Vagina (tissue), 2 donors: ENCODE results near the gene NAV2.

Source experiments
- POLR2A ChIP-seq, 2 donors: fragments of 450-650 bp; IDR thresholded peaks; one replicate each; pipeline ENCODE4 v1.6.1; 2017; ENCODE audit warnings: antibody characterized with exemption in 2 of 2, mild to moderate bottlenecking in 2 of 2, moderate library complexity in 2 of 2
- POLR2AphosphoS5 ChIP-seq, 2 donors: sonication (generic); formaldehyde crosslinking; IDR thresholded peaks; one replicate each; pipeline ENCODE4 v1.9.0; 2017; ENCODE audit warnings: antibody characterized with exemption in 2 of 2, mild to moderate bottlenecking in 2 of 2, low read depth in 1 of 2; ENCODE audit not compliant: insufficient read depth in 1 of 2
- TF ChIP-seq, protein P1 (sequence below), 3 experiments: fragments of 450-650 bp in 2 of 3; fragments of 200-600 bp in 1 of 3; sonication (generic) in 1 of 3; IDR thresholded peaks; one replicate each; pipeline ENCODE4 v1.5.1; 2017 to 2019; ENCODE audit warnings: antibody characterized with exemption in 3 of 3, mild to moderate bottlenecking in 2 of 3, moderate library complexity in 2 of 3

DNA sequence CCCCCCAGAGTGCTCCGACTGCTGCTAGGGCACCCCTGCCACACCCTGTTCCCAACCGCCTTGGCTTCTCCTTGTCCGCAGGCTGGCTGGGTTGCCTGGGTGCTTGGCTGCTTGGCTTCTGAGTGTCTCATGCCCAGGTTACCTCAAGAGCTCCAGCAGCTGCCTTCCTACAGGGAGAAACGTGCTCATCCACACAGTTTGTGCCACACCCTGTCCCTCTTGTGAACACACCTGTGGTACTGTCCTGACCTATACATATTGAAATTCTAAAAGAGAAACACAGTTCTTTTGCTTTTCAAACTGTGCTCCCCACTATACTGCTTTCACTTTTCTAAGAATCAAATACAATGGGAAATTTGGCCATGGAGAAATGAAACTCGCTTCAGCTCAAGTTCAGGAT is 256.2 kb downstream of the NAV2 start:
- TF ChIP-seq, protein P1, sequence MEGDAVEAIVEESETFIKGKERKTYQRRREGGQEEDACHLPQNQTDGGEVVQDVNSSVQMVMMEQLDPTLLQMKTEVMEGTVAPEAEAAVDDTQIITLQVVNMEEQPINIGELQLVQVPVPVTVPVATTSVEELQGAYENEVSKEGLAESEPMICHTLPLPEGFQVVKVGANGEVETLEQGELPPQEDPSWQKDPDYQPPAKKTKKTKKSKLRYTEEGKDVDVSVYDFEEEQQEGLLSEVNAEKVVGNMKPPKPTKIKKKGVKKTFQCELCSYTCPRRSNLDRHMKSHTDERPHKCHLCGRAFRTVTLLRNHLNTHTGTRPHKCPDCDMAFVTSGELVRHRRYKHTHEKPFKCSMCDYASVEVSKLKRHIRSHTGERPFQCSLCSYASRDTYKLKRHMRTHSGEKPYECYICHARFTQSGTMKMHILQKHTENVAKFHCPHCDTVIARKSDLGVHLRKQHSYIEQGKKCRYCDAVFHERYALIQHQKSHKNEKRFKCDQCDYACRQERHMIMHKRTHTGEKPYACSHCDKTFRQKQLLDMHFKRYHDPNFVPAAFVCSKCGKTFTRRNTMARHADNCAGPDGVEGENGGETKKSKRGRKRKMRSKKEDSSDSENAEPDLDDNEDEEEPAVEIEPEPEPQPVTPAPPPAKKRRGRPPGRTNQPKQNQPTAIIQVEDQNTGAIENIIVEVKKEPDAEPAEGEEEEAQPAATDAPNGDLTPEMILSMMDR (IDR thresholded peaks at IDR 0.05): no peak
- TF ChIP-seq POLR2A (IDR thresholded peaks at IDR 0.05) (no peak), POLR2AphosphoS5 (IDR thresholded peaks at IDR 0.05; ENCODE audit: insufficient read depth in 1 of 2, low read depth in 1 of 2) (no peak)
